Esophagus muscularis mucosa (tissue), 4 donors: ENCODE measurements around the gene NLRC3.

Source experiments
- EP300 ChIP-seq: sonication (generic); formaldehyde crosslinking; IDR thresholded peaks from one replicate; pipeline ENCODE4 v1.6.1; 2017; ENCODE audit warnings: antibody characterized with exemption
- POLR2A ChIP-seq: fragments of 450-650 bp; IDR thresholded peaks from one replicate; pipeline ENCODE4 v1.6.1; 2017; ENCODE audit warnings: antibody characterized with exemption, moderate library complexity, mild to moderate bottlenecking, low read depth
- POLR2AphosphoS5 ChIP-seq, 2 donors: sonication (generic); formaldehyde crosslinking; IDR thresholded peaks; one replicate each; pipeline ENCODE4 v1.6.1; 2017; ENCODE audit warnings: antibody characterized with exemption in 2 of 2
- TF ChIP-seq, protein P1 (sequence below), 3 experiments: fragments of 200-600 bp in 2 of 3; fragments of 450-650 bp in 1 of 3; sonication (generic) in 2 of 3; IDR thresholded peaks; one replicate each; pipeline ENCODE4 v1.5.1; 2017 to 2019; ENCODE audit warnings: antibody characterized with exemption in 3 of 3, mild to moderate bottlenecking in 2 of 3, moderate library complexity in 1 of 3

DNA sequence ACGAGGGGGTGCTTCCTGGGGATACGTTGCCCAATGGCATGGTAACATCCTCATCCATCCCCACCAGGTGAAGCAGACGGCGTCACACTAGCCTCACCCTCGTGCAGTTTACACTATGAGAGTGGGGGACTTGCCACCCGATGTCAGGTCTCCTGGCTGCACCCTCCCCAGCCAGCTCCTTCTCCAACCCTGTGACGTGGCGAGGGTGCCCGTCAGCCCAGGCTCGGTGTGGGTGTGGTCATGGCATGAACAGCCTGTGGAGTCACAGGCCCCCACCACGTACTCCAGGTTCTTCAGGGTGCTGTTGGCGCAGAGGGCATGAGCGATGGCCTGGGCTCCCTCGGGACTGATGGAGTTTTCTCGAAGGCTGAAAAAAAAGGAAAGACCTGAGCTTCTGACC is 28.3 kb downstream of the NLRC3 start:
- TF ChIP-seq, protein P1, sequence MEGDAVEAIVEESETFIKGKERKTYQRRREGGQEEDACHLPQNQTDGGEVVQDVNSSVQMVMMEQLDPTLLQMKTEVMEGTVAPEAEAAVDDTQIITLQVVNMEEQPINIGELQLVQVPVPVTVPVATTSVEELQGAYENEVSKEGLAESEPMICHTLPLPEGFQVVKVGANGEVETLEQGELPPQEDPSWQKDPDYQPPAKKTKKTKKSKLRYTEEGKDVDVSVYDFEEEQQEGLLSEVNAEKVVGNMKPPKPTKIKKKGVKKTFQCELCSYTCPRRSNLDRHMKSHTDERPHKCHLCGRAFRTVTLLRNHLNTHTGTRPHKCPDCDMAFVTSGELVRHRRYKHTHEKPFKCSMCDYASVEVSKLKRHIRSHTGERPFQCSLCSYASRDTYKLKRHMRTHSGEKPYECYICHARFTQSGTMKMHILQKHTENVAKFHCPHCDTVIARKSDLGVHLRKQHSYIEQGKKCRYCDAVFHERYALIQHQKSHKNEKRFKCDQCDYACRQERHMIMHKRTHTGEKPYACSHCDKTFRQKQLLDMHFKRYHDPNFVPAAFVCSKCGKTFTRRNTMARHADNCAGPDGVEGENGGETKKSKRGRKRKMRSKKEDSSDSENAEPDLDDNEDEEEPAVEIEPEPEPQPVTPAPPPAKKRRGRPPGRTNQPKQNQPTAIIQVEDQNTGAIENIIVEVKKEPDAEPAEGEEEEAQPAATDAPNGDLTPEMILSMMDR (IDR thresholded peaks at IDR 0.05) = no peak
- no peak for TF ChIP-seq POLR2A
- TF ChIP-seq POLR2AphosphoS5 (IDR thresholded peaks at IDR 0.05) = no peak
- TF ChIP-seq EP300 = no peak
